ENCODE measurements around the gene BMPR1A. TPM values are rescaled to one million over a fixed set of nuclear protein-coding genes. Genes with fewer than 3 reads are reported as not detected.

The BMPR1A gene
- total RNA-seq, 1 experiment from 2014 or later = 42.6 TPM

DNA sequence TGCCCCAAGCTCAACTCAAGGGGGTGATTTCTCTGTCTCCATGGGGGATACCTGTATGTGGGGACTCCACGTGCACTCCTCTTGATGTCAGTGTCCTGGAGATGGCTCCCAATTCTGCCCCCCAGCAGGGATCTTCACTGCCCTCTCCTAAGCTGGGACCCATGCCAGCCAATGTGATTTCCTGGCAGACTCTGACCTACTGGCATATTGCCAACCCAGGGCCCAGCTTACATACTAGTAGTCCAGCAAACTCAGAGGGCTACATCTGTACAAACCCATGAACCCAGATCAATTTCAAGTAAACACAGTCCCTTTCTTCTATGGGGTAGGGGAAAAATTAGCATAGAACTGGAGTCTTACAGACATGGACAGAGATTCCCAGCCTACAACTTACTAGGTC lies 26.2 kb upstream of the BMPR1A start:
- H3K79me2 ChIP-seq (ENCODE audit: insufficient read depth, low read length) = no peaks in the 10 kb centered on the region
- no peak overlapping the region for H3K27ac ChIP-seq (ENCODE audit: low read depth, low read length)
- DNase-seq (ENCODE audit: low read depth, low spot score) (no peak), ATAC-seq (no peak)
- CTCF ChIA-PET = no interaction called here
- no peak overlapping the region for H2AFZ ChIP-seq (ENCODE audit: low read depth, low read length, poor library complexity, severe bottlenecking)
- H3K9me3 ChIP-seq (ENCODE audit: control insufficient read depth in 1 of 2, insufficient read depth in 1 of 2, low read depth in 1 of 2, low read length in 2 of 2) = no peaks in the 10 kb centered on the region
- no peak overlapping the region for H3K4me3 ChIP-seq (replicated peaks in 1 of 2; ENCODE audit: low read depth in 1 of 2, low read length in 2 of 2)
- H3K36me3 ChIP-seq (ENCODE audit: control insufficient read depth in 1 of 2, insufficient read depth in 2 of 2, low read length in 2 of 2) = no peaks in the 10 kb centered on the region
- no peaks in the 10 kb centered on the region for H3K27me3 ChIP-seq (ENCODE audit: insufficient read depth, low read length)
- intact Hi-C loops (cut with micrococcal nuclease) = no loop called here
- no peak overlapping the region for H3K4me2 ChIP-seq (ENCODE audit: low read length)
- POLR2A ChIA-PET = no interaction called here
- H3K4me1 ChIP-seq (ENCODE audit: control insufficient read depth in 1 of 2, insufficient read depth in 2 of 2, low read length in 2 of 2) = no peaks in the 10 kb centered on the region
- H4K20me1 ChIP-seq (ENCODE audit: insufficient read depth) = no peaks in the 10 kb centered on the region
- BruUV-seq (replicated peaks) = no TSS peak
- no peak overlapping the region for H3K9ac ChIP-seq (ENCODE audit: low read length)
- RAD21 ChIA-PET (ENCODE audit: low non-redundant PET in 1 of 2, low total read pairs in 2 of 2, uncharacterized antibody in 2 of 2, unreplicated experiment in 2 of 2) = no interaction called here
- no peaks in the 10 kb centered on the region for H3K9me2 ChIP-seq (ENCODE audit: insufficient read depth)
- TF ChIP-seq EGR1 (IDR thresholded peaks at IDR 0.05; ENCODE audit: low read depth) = no peak
- TF ChIP-seq ELF1 (IDR thresholded peaks at IDR 0.05; ENCODE audit: borderline replicate concordance, low read depth) = no peak
- TF ChIP-seq ZBTB33 (IDR thresholded peaks at IDR 0.05; ENCODE audit: extremely low read depth, insufficient replicate concordance, low read length) = no peak
- TF ChIP-seq POLR2AphosphoS5 (IDR thresholded peaks at IDR 0.05; ENCODE audit: low read depth, low read length) = no peak
- TF ChIP-seq SP1 (IDR thresholded peaks at IDR 0.05; ENCODE audit: low read depth) = no peak
- no peak for TF ChIP-seq EZH2 (IDR thresholded peaks at IDR 0.05)
- no peak for TF ChIP-seq TCF7L2 (IDR thresholded peaks at IDR 0.05; ENCODE audit: borderline replicate concordance, extremely low read depth, insufficient read depth, insufficient read length)
- no peak for TF ChIP-seq SIN3A (IDR thresholded peaks at IDR 0.05; ENCODE audit: low read depth)
- TF ChIP-seq JUND (IDR thresholded peaks at IDR 0.05) = no peak
- TF ChIP-seq, protein P1, sequence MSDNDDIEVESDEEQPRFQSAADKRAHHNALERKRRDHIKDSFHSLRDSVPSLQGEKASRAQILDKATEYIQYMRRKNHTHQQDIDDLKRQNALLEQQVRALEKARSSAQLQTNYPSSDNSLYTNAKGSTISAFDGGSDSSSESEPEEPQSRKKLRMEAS (IDR thresholded peaks at IDR 0.05) = no peak
- no peak for TF ChIP-seq SRF (IDR thresholded peaks at IDR 0.05; ENCODE audit: low read depth)
- no peak for TF ChIP-seq POLR2A (IDR thresholded peaks at IDR 0.05; ENCODE audit: borderline replicate concordance, extremely low read depth, insufficient read depth, insufficient read length)
- TF ChIP-seq REST (IDR thresholded peaks at IDR 0.05; ENCODE audit: low read depth) = no peak
- TF ChIP-seq, protein P2, sequence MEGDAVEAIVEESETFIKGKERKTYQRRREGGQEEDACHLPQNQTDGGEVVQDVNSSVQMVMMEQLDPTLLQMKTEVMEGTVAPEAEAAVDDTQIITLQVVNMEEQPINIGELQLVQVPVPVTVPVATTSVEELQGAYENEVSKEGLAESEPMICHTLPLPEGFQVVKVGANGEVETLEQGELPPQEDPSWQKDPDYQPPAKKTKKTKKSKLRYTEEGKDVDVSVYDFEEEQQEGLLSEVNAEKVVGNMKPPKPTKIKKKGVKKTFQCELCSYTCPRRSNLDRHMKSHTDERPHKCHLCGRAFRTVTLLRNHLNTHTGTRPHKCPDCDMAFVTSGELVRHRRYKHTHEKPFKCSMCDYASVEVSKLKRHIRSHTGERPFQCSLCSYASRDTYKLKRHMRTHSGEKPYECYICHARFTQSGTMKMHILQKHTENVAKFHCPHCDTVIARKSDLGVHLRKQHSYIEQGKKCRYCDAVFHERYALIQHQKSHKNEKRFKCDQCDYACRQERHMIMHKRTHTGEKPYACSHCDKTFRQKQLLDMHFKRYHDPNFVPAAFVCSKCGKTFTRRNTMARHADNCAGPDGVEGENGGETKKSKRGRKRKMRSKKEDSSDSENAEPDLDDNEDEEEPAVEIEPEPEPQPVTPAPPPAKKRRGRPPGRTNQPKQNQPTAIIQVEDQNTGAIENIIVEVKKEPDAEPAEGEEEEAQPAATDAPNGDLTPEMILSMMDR (IDR thresholded peaks at IDR 0.05 in 2 of 3, conservative IDR thresholded peaks at IDR 0.05 in 1 of 3; ENCODE audit: borderline replicate concordance in 1 of 3, insufficient read depth in 1 of 3, low read depth in 2 of 3, low read length in 2 of 3) = no peak
- no peak for TF ChIP-seq YY1 (IDR thresholded peaks at IDR 0.05; ENCODE audit: extremely low read depth, insufficient replicate concordance, low read depth, low read length)
- no peak for TF ChIP-seq ATF3 (IDR thresholded peaks at IDR 0.05)
- no peak for TF ChIP-seq ZFX (IDR thresholded peaks at IDR 0.05)
